ENCODE results near the gene NDST1.

Gene NDST1

GRCh38 chr5:150601491-150602345 is 93.8 kb downstream of the NDST1 start:
- no peak for DNase-seq

GRCh38 chr5:150603052-150603451 is 95.1 kb downstream of the NDST1 start:
- DNase-seq: no peak

DNA sequence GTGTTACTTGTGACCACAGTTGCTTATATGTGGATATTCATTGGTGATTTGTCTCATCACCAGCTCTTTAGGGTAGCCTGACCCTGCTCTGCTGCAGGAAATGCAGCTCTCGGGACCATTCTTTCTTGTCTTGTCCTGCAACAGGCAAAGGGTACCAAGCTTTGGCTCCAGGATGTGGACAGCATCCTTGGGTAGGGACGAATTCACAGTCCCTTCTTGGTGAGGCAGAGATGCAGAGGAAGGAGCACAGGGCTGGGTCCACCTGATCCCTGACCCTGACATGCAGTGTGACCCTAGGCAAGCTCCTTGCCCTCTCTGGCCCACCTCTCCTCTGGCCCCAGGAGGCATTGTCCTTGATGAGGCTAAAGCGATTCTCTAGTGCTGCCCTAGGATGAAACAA is 95.6 kb downstream of the NDST1 start:
- no peak for DNase-seq

DNA sequence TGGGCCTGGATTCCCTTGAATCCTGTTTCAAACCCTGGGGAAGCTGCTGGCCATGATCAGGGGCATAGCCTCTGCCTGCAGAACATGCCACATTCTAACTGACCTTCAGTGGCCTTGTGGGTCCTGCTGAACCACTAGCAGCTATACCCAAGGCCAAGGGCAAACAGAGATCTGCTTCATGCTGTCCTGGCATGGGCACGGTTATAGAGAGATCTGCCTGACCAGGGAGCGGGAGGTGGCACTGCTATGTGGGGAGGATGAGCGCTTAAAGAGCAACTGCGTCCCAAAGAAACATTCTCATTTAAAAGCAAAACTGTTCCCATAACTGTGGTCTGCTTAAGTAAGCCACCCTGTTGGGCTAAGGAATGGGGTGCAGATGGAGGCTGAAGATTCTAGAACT is 96.1 kb downstream of the NDST1 start:
- DNase-seq: no peak

DNA sequence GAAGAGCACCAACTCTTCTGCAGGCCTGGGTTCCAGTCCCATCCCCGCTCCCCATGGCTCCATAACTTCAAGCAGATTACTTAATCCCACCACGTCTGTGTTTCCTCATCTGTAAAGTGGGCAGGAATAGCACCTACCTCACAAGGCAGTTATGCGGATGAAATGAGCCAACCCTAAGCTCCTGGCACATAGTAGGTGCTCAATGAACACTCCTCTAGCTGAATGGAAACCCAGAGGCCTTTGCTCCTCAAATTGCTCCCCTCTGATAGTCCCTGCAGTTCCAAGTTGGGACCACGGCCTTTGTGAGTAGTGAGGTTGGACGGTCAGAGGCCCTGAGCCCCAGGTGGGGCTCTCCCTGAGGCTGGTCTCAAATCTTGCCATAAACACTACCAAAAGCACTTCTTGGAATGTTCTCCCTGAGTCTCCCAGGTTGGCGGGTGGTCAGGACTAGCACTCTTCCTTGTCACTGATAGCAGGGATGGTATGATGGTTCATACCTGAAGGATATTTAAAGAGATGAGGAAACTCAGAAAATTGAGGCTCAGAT is 97.0 kb downstream of the NDST1 start:
- no peak for DNase-seq

DNA sequence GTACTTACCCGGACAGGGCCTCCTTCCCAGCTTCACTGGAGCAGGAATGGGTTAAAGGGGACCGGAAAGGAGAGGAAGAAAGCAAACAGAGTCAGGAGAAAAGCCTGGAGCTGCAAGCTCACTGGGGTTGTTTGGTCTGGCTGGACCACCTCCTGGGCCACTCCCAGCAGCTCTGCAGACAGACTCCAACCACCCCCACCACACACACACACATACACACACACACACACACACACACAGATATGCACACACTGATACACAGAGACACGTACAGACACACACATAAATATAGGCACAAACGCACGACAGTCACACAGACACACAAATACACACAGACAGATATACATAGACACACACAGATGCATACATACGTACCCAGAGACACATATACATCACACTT is 97.6 kb downstream of the NDST1 start:
- DNase-seq: no peak

DNA sequence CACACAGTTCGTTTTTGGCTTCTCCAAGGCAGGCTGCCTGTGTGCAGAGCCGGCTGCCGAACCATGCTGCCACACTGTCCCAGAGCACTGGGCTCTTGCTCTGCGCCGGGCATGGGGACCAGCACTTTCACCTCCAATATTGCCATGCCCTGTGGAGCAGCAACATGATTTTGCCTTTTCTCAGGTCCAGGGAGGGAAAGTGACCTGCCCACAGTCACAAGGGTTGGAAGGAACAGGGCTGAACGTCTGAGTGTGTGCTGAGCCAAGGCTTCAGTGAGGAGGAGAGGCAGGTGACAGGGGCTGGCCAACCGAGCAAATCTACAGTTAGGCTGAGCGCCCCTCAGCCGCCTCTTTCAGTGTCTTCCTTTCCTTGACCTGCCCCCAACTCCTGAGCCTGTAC is 98.5 kb downstream of the NDST1 start:
- no peak for DNase-seq

- DNase-seq: no peak
Measured at GRCh38 chr5:150607105-150607504, 99.2 kb downstream of the NDST1 start.
